ENCODE measurements around the gene FBN1. TPM values are rescaled to one million over a fixed set of nuclear protein-coding genes. Genes with fewer than 3 reads are reported as not detected.

FBN1 gene
- total and polyA plus RNA-seq, 7 donors = 7.7 to 40.6 (median 16.4) TPM

GRCh38 chr15:48654801-48655200 lies 9.3 kb upstream of the FBN1 start:
- Histone ChIP-seq H3K9me3 (no peaks in the 10 kb centered on the region), H3K4me1 (no peaks in the 10 kb centered on the region), H3K27me3 (ENCODE audit: insufficient read depth in 3 of 3, low read length in 2 of 3) (no peaks in the 10 kb centered on the region), H3K36me3 (ENCODE audit: insufficient read depth in 1 of 2, low read depth in 1 of 2) (no peaks in the 10 kb centered on the region), H3K4me3 (no peak overlapping the region), H3K27ac (no peak overlapping the region)
- 89 to 94% (median 91%) methylated on average over 1 of the region's 1 CpG for WGBS, 3 donors
- DNase-seq = no peak
- intact Hi-C loops (cut with DNase I) = no loop called here
- peak in 1 of 4 donors; percentile 44 for ATAC-seq
- TF ChIP-seq CTCF (IDR thresholded peaks at IDR 0.05) = no peak

DNA sequence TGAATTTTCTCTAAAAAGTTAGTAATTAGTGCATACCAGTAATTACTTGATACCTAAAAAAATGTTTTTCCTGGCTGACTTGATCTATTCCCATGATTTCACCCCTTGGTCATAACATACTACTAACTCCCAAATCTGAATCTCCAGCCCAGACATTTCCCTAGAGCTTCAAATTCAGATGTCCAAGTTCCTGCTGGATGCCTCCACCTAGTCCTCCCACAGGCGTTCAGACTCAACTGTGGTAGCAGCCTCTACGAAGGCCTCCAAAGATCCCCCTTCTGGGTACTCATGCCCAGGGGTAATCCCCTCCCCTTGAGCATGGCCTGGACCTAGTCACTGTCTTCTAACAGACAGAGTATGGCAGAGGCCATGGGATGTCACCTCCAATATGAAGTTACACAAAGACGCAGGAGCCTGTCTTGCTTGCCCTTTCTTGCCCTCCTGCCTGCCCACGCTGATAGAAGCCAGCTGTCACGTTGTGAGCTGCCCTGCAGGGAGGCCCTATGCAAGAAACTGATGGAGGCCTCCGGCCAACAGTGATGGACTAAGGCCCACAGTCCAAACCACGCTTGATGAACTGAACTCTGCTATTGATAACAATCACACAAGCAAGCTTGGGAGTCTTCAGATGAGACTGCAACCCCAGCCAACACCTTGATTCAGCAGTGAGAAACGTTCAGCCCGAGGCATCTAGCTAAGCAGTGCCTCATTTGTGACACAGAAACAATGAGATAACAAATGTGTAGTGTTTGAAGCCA lies 8.6 kb upstream of the FBN1 start:
- Histone ChIP-seq H3K27ac (no peak overlapping the region), H3K27me3 (ENCODE audit: insufficient read depth in 3 of 3, low read length in 2 of 3) (no peaks in the 10 kb centered on the region), H3K9me3 (no peaks in the 10 kb centered on the region), H3K4me3 (no peak overlapping the region), H3K36me3 (ENCODE audit: insufficient read depth in 1 of 2, low read depth in 1 of 2) (no peaks in the 10 kb centered on the region), H3K4me1 (no peaks in the 10 kb centered on the region)
- no peak for TF ChIP-seq CTCF (IDR thresholded peaks at IDR 0.05)
- intact Hi-C loops (cut with DNase I) = no loop called here
- ATAC-seq (no peak), DNase-seq (no peak)
- WGBS, 3 donors = 67 to 79% (median 77%) methylated on average over 9 of the region's 9 CpGs

DNA sequence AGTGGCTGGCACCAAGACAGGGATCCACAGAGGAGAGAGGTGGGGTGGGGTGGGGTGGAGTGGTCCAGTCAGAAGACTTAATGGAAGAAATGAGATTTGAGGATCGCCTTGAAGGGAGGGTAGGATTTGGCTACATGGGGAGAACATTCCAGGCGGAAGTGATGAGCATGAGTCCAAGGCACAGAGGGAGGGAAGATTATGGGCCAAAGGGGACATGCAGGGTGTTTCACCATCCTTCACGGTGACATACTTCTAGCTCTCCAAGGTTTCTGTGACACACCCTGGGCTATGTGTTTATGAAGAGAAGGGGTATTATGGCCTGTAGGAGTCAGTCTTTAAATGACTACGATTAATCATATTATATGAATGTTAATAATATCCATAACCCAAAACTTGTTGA lies 7.7 kb upstream of the FBN1 start:
- no peak for TF ChIP-seq CTCF (IDR thresholded peaks at IDR 0.05)

DNA sequence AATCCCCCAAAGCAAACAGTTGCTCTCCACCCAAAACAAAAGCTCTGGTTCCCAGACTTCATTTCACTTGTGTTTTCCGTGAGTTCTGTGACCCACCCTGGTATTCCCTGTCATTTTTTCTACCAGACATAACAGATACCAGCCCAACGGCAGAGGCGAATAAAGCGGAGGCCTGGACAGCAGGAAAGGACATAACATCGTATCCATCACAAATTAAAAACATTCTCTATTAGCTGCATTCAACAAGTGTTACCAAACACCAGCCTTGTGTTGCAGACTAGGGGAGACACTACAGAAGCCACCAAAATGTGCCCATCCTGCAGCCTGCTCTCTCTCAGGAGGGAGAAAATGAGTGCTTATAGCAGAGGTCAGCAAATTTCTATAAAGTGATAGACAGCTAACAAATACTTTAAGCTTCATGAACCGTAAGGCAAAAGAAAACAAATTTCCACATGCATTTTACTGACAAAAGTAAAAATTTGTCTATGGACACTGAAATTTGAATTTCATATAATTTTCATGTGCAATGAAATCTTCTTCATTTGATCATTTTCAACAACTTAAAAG lies 7.1 kb upstream of the FBN1 start:
- Histone ChIP-seq H3K4me1 (no peaks in the 10 kb centered on the region), H3K4me3 (no peak overlapping the region), H3K36me3 (ENCODE audit: insufficient read depth in 1 of 2, low read depth in 1 of 2) (no peaks in the 10 kb centered on the region), H3K27me3 (ENCODE audit: insufficient read depth in 3 of 3, low read length in 2 of 3) (no peaks in the 10 kb centered on the region), H3K27ac (no peak overlapping the region), H3K9me3 (no peaks in the 10 kb centered on the region)
- intact Hi-C loops (cut with DNase I) = no loop called here
- TF ChIP-seq CTCF (IDR thresholded peaks at IDR 0.05) = no peak
- ATAC-seq = no peak
- WGBS, 3 donors = 84 to 89% (median 85%) methylated on average over 6 of the region's 6 CpGs
- no peak for DNase-seq

More for the DNA sequence above, 7.7 kb upstream of the FBN1 start:
- H3K4me3 ChIP-seq = no peak overlapping the region
- intact Hi-C loops (cut with DNase I) = no loop called here
- H3K36me3 ChIP-seq (ENCODE audit: insufficient read depth in 1 of 2, low read depth in 1 of 2) = no peaks in the 10 kb centered on the region
- no peaks in the 10 kb centered on the region for H3K4me1 ChIP-seq
- no peaks in the 10 kb centered on the region for H3K9me3 ChIP-seq
- 89 to 98% (median 91%) methylated on average over 4 of the region's 4 CpGs for WGBS, 3 donors
- ATAC-seq (no peak), DNase-seq (peak in 1 of 2 donors; percentile 12)
- no peaks in the 10 kb centered on the region for H3K27me3 ChIP-seq (ENCODE audit: insufficient read depth in 3 of 3, low read length in 2 of 3)
- no peak overlapping the region for H3K27ac ChIP-seq
